Cardiac muscle cell (in vitro differentiated cells and primary cell): ENCODE results near the gene HEPH. TPM values are rescaled to one million over a fixed set of nuclear protein-coding genes. Genes with fewer than 3 reads are reported as not detected.
"Not testable (repeated sequence)": the region's sequence is repeated elsewhere in the genome, so short reads cannot be mapped to it uniquely, and the experiment has no call there.

Experiments
- DNase-seq, 2 donors: peaks; one replicate each; pipeline versions ENCODE4 v3.0.0 to v3.0.0-alpha.2; 2010 to 2017; ENCODE audit warnings: low read depth in 1 of 2, low spot score in 1 of 2
- H3K27ac ChIP-seq: fragments of 200-600 bp; sonication (generic); 2 replicates; pipeline ENCODE4 v1.5.1; 2016
- H3K27me3 ChIP-seq: fragments of 200-600 bp; sonication (generic); 2 replicates; pipeline ENCODE4 v1.6.0; 2016; ENCODE audit warnings: control low read depth
- H3K36me3 ChIP-seq: fragments of 200-600 bp; sonication (generic); 2 replicates; pipeline ENCODE4 v1.5.1; 2016; ENCODE audit warnings: control low read depth
- H3K4me1 ChIP-seq: fragments of 200-600 bp; sonication (generic); 2 replicates; pipeline ENCODE4 v1.8.1; 2017; ENCODE audit warnings: low read depth, mild to moderate bottlenecking, mixed run types
- H3K4me3 ChIP-seq: fragments of 200-600 bp; sonication (generic); 2 replicates; pipeline ENCODE4 v1.5.1; 2016; ENCODE audit warnings: mild to moderate bottlenecking
- H3K9me3 ChIP-seq: fragments of 200-600 bp; sonication (generic); 2 replicates; pipeline ENCODE4 v1.5.1; 2017; ENCODE audit warnings: low read depth, mild to moderate bottlenecking, control low read depth
- CTCF ChIP-seq: IDR thresholded peaks from 2 replicates; pipeline ENCODE4 v1.5.1; 2012; ENCODE audit warnings: low read depth, mild to moderate bottlenecking, low read length
- polyA plus RNA-seq: library from polyadenylated mRNA; unstranded; fragments of >200 nt; fragmentation: Nextera tagmentation; extraction: Ambion mirVana; gene quantifications from 2 replicates; pipeline ENCODE4 v1.2.1, GENCODE V29; 2016
- total RNA-seq: library from RNA; depleted of rRNA; stranded (reverse); fragments of >200 nt; gene quantifications from 2 replicates; pipeline ENCODE4 v1.2.3, GENCODE V29; 2016

HEPH gene
- total RNA-seq (99.9 and 137 TPM in 2 replicates), polyA plus RNA-seq (52.3 and 109 TPM in 2 replicates)

GRCh38 chrX:66163849-66164411 is at the start of gene HEPH:
TSS of gene HEPH (plus strand) at chrX:66164247. CDS start at chrX:66170571, 6,324 bp downstream.
- no peaks in the 10 kb centered on the region for H3K4me1 ChIP-seq
- TF ChIP-seq CTCF: no peak
- H3K9me3 ChIP-seq: peaks cover 3% of the 10 kb centered on the region
- DNase-seq: peak; percentile 58 to 64
- no peaks in the 10 kb centered on the region for H3K27me3 ChIP-seq
- peak within 1 kb of the TSS; percentile 77 for H3K27ac ChIP-seq
- H3K36me3 ChIP-seq: no peaks in the 10 kb centered on the region
- H3K4me3 ChIP-seq: peak within 1 kb of the TSS; percentile 57

- not testable (repeated sequence) for H3K36me3 ChIP-seq, H3K27me3 ChIP-seq, DNase-seq, H3K4me1 ChIP-seq, H3K9me3 ChIP-seq, H3K27ac ChIP-seq, H3K4me3 ChIP-seq
These were observed 45.3 kb upstream of the HEPH start for GRCh38 chrX:66118722-66119121.

GRCh38 chrX:66121354-66121753 is 42.7 kb upstream of the HEPH start:
- H3K27ac ChIP-seq, H3K4me3 ChIP-seq, H3K9me3 ChIP-seq, H3K36me3 ChIP-seq, H3K4me1 ChIP-seq, DNase-seq, H3K27me3 ChIP-seq: not testable (repeated sequence)

GRCh38 chrX:66126662-66127061 is 37.4 kb upstream of the HEPH start:
- Histone ChIP-seq H3K9me3 (no peaks in the 10 kb centered on the region), H3K27me3 (no peaks in the 10 kb centered on the region), H3K36me3 (no peaks in the 10 kb centered on the region), H3K27ac (no peak overlapping the region), H3K4me3 (no peak overlapping the region), H3K4me1 (no peaks in the 10 kb centered on the region)
- TF ChIP-seq CTCF: no peak
- peak in 1 of 2 donors; percentile 6 for DNase-seq

GRCh38 chrX:66130469-66130868 is 33.6 kb upstream of the HEPH start:
- Histone ChIP-seq H3K4me3 (no peak overlapping the region), H3K36me3 (no peaks in the 10 kb centered on the region), H3K4me1 (no peaks in the 10 kb centered on the region), H3K27me3 (no peaks in the 10 kb centered on the region), H3K27ac (no peak overlapping the region), H3K9me3 (no peaks in the 10 kb centered on the region)
- TF ChIP-seq CTCF: no peak
- no peak for DNase-seq

DNA sequence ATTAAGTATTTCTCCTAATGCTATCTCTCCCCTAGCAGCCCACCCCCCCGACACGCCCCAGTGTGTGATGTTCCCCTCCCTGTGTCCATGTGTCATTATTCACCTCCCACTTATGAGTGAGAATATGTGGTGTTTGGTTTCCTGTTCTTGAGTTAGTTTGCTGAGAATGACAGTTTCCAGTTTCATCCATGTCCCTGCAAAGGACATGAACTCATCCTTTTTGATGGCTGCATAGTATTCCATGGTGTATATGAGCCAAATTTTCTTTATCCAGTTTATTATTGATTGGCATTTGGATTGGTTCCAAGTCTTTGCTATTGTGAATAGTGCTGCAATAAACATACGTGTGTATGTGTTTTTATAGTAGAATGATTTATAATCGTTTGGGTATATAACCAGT is 28.8 kb upstream of the HEPH start:
- H3K9me3 ChIP-seq, H3K36me3 ChIP-seq, H3K27me3 ChIP-seq, H3K27ac ChIP-seq, H3K4me3 ChIP-seq, DNase-seq, H3K4me1 ChIP-seq: not testable (repeated sequence)

GRCh38 chrX:66142351-66142750 is 21.7 kb upstream of the HEPH start:
- TF ChIP-seq CTCF: no peak
- Histone ChIP-seq H3K4me1 (no peaks in the 10 kb centered on the region), H3K27ac (no peak overlapping the region), H3K36me3 (no peaks in the 10 kb centered on the region), H3K27me3 (no peaks in the 10 kb centered on the region), H3K4me3 (no peak overlapping the region), H3K9me3 (no peaks in the 10 kb centered on the region)
- DNase-seq: no peak
